Psoas muscle (tissue), 8 donors: Measurements from ENCODE around the gene COPS9. TPM values are rescaled to one million over a fixed set of nuclear protein-coding genes. Genes with fewer than 3 reads are reported as not detected.

Source experiments
- ATAC-seq, 4 donors: fragments of 200-7000 bp; cut with Tn5 transposase; one replicate each; pipeline ENCODE4 v1.9.1; 2020; ENCODE audit warnings: moderate library complexity in 3 of 4, mild to moderate bottlenecking in 2 of 4
- DNase-seq, 2 donors: peaks; one replicate each; pipeline ENCODE4 v3.0.0-alpha.2; 2020
- H3K27ac ChIP-seq: fragments of 200-600 bp; one replicate; pipeline ENCODE4 v1.8.0; 2022
- H3K27me3 ChIP-seq, 3 donors: fragments of 200-600 bp in 1 of 3; one replicate each; pipeline versions ENCODE4 v1.6.1 to v1.8.0; 2013 to 2022; ENCODE audit warnings: low read length in 2 of 3, mild to moderate bottlenecking in 2 of 3, moderate library complexity in 1 of 3; ENCODE audit not compliant: insufficient read depth in 3 of 3
- H3K36me3 ChIP-seq, 2 donors: fragments of 200-600 bp in 1 of 2; one replicate each; pipeline versions ENCODE4 v1.6.1 to v1.8.0; 2013 to 2022; ENCODE audit warnings: low read depth in 1 of 2, mild to moderate bottlenecking in 1 of 2, moderate library complexity in 1 of 2; ENCODE audit not compliant: insufficient read depth in 1 of 2
- H3K4me1 ChIP-seq: fragments of 200-600 bp; one replicate; pipeline ENCODE4 v1.8.0; 2022
- H3K4me3 ChIP-seq: fragments of 200-600 bp; one replicate; pipeline ENCODE4 v1.8.0; 2022; ENCODE audit warnings: mild to moderate bottlenecking
- H3K9me3 ChIP-seq: fragments of 200-600 bp; one replicate; pipeline ENCODE4 v1.8.0; 2022
- CTCF ChIP-seq: fragments of 200-600 bp; IDR thresholded peaks from one replicate; pipeline ENCODE4 v1.8.0; 2022; ENCODE audit warnings: antibody characterized with exemption
- WGBS, 3 donors: extraction: QIAGEN DNeasy Blood & Tissue Kit; methylation state at CpG; one replicate each; pipeline versions ENCODE4 v1.1.6 to v1.1.7; 2013; 5-methylcytosine and 5-hydroxymethylcytosine counted together
- intact Hi-C, 2 donors: fragments of 100-400 bp; cut with DNase I; formaldehyde crosslinking; loops; one replicate each; pipeline versions ENCODE4 v1.11.0 to v1.14.2; 2022
- polyA plus RNA-seq, 3 donors: library from polyadenylated mRNA; stranded (reverse); fragments of 200-250 nt; gene quantifications; one replicate each; pipeline ENCODE4 v1.2.3, GENCODE V29; 2013
- total RNA-seq, 4 donors: library from RNA; stranded (reverse); fragmentation: NEBNext Ultra II Directional in 2 of 4; extraction: Animal tissue kit (Norgen Biotek cat#: 25700) in 2 of 4; gene quantifications; one replicate each; pipeline versions ENCODE4 v1.2.1 to v1.2.4, GENCODE V29; 2021 to 2023
- donor health status: healthy with polysubstance abuse.
- donor health status: DM: no; HTN: no; CAD: no; lungs with moderate emphysema.
- donor health status: Bipolar disorder and iron deficiency.
- donor health status: healthy.
- donor health status: DM: yes; HTN: yes; CAD: no.
- donor health status: DM: no; HTN: no; CAD: no.
- donor health status: DM: no; HTN: no; CAD: no.
- donor health status: DM: yes; HTN: yes; CAD: no.

COPS9 gene
- total and polyA plus RNA-seq, 7 donors = 136 to 597 (median 214) TPM

GRCh38 chr2:240157147-240157470 lies 21.0 kb upstream of the COPS9 start:
- no peaks in the 10 kb centered on the region for H3K36me3 ChIP-seq
- H3K4me1 ChIP-seq = no peaks in the 10 kb centered on the region
- WGBS, 3 donors = 89 to 92% (median 91%) methylated on average over 5 of the region's 5 CpGs
- no peaks in the 10 kb centered on the region for H3K9me3 ChIP-seq
- H3K27ac ChIP-seq = no peak overlapping the region
- TF ChIP-seq CTCF = no peak
- no peak overlapping the region for H3K4me3 ChIP-seq
- H3K27me3 ChIP-seq = no peaks in the 10 kb centered on the region
- intact Hi-C loops = no loop called here
- no peak for ATAC-seq
- peak; percentile 1 to 24 for DNase-seq

GRCh38 chr2:240156435-240157146 lies 20.5 kb upstream of the COPS9 start:
- Histone ChIP-seq H3K27ac (no peak overlapping the region), H3K4me3 (no peak overlapping the region), H3K9me3 (no peaks in the 10 kb centered on the region), H3K27me3 (no peaks in the 10 kb centered on the region), H3K36me3 (no peaks in the 10 kb centered on the region), H3K4me1 (no peaks in the 10 kb centered on the region)
- 82 to 88% (median 84%) methylated on average over 29 of the region's 29 CpGs for WGBS, 3 donors
- intact Hi-C loops = no loop called here
- no peak for TF ChIP-seq CTCF
- no peak for ATAC-seq
- peak; percentile 10 to 34 for DNase-seq

- Histone ChIP-seq H3K9me3 (no peaks in the 10 kb centered on the region), H3K36me3 (no peaks in the 10 kb centered on the region), H3K4me3 (no peak overlapping the region), H3K4me1 (no peaks in the 10 kb centered on the region), H3K27me3 (no peaks in the 10 kb centered on the region), H3K27ac (no peak overlapping the region)
- no peak for TF ChIP-seq CTCF
- intact Hi-C loops = no loop called here
- ATAC-seq (no peak), DNase-seq (peak; percentile 3 to 11)
- whole genome bisulfite sequencing, 3 donors = 81 to 86% (median 85%) methylated on average over 13 of the region's 13 CpGs
Measured at GRCh38 chr2:240155745-240156390, 19.8 kb upstream of the COPS9 start.

GRCh38 chr2:240155048-240155744 lies 19.1 kb upstream of the COPS9 start:
- no peaks in the 10 kb centered on the region for H3K27me3 ChIP-seq
- ATAC-seq (no peak), DNase-seq (peak; percentile 4 to 14)
- WGBS, 3 donors = 61 to 68% (median 65%) methylated on average over 17 of the region's 17 CpGs
- TF ChIP-seq CTCF = no peak
- intact Hi-C loops = no loop called here
- no peak overlapping the region for H3K27ac ChIP-seq
- no peak overlapping the region for H3K4me3 ChIP-seq
- H3K9me3 ChIP-seq = no peaks in the 10 kb centered on the region
- no peaks in the 10 kb centered on the region for H3K36me3 ChIP-seq
- H3K4me1 ChIP-seq = no peaks in the 10 kb centered on the region
